Measurements from ENCODE around the gene TLE1. TPM values are rescaled to one million over a fixed set of nuclear protein-coding genes. Genes with fewer than 3 reads are reported as not detected.
"Not testable (repeated sequence)": the region's sequence is repeated elsewhere in the genome, so short reads cannot be mapped to it uniquely, and the experiment has no call there.

The TLE1 gene
- total RNA-seq, 1 donor from 2014 or later = 92.7 TPM

DNA sequence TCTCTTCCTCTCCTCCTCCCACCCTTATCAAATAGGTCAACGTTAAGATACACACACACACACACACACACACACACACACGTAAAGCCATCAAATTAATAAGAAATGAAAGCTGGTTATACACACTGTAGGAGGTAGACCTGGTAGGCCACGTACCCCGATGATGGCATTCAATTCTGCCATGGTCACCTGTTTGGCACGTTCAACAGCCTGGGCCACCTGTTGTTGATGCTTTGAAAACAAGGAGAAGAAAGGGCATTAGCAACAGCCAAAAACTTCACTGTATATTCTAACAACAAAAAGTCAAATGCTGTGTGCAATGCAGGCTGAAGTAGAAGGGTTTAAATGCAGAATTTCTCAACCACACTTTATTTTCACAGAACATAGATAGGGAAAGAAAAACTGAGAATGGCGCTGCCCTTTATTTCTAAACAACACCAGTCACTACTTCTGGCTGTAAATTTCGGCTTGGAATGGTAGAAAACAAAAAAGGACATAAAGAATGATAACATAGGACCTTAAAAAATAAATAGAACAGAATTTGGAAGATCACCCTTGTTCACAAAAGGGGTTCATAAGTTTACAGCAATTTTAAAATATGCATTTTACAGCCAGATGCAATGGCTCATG lies 37.2 kb downstream of the TLE1 start:
- DNase-seq = no peak

DNA sequence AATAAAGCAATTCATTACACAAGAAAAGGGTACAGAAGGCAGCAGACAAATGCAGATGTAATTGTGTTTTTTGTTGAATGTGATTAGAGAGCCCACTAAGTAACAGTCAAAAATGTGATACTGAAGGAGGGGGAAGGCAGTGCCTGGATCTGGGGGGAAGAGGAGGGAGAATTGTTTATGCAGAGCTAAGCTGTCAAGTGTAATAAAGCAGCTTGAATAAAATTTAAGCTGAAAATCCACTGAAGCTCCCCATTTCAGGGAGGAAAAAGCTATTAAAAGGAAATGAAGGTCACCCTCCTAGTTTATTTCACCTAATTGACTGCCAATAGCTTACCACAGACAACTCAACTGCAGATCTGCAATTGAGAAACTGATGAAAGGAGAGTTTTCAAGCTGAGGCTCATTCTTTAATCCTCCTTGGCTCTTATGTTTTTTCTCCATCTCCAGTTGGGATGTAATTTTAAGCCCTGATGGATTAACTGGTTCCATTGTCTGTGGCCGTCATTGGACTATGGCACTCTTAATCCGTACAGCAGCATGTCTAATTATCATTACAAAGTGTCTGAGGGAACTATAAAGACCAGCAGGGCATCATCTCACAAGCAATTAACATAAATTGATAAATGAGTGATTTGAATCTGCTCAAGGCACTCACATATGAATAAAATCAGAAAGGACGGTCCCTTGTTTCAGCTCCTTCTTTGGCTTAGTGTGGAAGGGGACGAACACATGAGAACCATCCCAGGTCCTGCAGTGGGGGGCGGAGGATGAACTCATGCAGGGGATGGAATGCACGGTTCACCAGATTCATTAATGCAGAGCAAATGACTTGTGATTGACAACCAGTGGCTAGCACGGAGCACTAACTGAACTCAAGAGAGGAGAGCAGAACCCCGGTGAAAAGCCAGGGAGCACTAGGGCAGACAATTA lies 38.5 kb downstream of the TLE1 start:
- DNase-seq = no peak

DNA sequence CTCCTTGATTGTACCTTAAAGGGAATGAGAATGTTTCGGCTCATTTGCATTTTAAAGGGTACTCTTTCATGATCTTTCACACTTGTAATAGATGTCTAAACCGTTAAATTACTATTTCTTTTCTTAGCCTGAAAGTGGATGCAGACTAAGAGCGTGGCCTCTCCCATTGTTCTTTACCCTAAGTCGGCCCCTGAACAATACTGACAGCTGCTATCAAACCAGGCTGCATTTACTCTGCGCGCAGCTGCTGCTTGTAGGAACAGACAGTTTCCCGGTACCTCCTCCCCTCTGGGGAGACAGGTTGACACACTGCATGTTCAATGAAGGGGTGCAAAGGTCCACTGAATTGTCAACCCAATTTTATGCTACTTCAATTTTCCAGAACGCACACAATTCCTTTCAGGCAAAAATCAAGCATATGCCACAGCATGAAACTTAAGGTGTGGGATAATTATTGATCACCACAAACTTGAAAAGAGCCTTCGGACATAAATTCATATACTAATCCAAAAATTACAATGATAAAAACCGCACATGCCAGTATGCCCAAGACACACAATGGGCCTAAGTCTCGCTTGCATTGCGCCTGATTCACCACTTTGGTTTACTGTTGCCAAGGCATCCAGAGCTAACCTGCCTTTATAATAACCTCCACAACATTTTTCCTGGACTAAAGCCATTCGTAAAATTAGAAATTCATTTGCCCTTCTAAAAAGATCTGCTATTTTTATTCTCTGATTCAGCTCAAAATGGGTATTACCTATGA lies 39.7 kb downstream of the TLE1 start:
- no peak for DNase-seq

DNA sequence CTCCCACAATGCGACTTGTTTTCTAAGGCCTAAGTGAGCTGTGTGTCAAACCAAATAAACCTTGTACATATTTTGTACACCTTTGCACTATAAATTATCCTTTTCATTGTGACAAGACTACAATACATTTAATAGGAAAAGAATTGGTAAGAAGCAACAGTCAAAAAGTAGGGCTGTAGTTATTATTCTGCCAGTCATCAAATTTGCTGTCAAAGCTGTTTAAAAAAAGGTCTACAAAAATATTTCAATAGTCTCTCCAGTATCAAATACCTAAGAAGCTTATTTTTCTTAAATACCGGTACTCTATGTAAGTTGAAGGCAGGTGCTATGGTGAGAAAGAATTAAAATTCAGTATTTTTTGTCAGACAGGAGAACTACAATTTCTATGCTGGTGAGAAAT lies 40.5 kb downstream of the TLE1 start:
- no peak for DNase-seq

DNA sequence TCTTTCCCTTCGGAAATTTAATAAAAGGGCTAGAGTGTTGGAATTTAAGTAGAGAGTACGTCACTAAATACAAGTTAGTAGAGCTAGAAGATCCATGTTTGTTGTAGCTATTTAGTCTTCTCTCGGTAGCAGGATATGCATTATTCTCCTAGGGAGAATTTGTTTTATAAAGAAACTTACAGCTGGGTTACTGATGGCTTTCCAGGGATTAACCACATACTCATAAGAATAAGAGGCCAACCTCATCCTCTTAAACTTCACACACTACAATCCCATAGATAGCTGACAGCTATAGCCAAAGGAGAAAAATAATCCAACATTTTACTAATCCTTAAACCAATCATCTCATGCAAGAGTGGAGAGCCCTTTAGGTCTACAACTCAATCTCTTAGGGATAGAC lies 43.0 kb downstream of the TLE1 start:
- DNase-seq = no peak

DNA sequence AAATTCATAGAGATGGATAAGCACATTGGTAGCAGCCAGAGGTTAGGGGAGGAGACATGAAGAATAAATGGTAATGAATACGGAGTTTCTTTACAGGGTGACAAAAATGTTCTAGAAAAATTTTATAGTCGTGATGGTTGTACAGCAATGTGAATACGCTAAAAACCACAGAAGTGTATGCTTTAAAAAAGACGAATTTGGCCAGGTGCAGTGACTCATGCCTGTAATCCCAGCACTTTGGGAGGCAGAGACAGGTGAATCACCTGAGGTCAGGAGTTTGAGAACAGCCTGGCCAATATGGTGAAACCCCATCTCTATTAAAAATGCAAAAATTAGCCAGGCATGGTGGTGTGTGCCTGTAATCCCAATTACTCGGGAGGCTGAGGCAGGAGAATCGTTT lies 44.8 kb downstream of the TLE1 start:
- DNase-seq = not testable (repeated sequence)

DNA sequence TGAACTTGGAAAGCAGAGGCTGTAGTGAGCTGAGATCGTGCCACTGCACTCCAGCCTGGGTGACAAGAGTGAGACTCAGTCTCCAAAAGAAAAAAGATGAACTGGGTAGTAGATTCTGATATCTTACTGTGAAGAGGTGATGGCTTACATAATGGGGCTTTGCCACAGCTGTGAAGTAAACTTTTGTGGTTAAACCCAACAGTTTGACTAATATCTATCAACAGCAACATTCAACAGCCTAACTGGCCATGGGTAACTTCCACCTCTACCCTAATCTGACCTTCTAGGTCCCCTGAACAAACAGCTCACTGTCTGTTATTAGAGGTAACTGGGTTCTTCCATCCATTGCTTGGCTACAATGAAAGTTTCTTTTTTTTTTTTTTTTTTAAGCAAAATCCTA lies 52.1 kb downstream of the TLE1 start:
- DNase-seq = no peak

DNA sequence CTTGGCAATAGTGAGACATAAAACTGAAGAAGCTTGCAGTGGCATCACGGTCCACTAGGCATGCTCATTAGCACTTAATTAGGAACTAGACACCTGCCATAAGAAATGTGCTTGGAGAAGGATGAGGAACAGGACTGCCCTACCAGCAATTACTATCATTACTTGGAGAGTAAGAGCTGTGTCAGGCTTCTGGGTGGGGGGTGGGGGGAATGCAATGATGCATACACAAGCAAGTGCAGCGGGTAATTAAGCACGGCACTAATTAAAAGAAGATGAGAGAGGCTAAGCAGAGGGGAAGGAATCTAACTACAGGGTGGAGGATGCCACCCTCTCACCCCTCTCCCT lies 53.1 kb downstream of the TLE1 start:
- DNase-seq = no peak

DNA sequence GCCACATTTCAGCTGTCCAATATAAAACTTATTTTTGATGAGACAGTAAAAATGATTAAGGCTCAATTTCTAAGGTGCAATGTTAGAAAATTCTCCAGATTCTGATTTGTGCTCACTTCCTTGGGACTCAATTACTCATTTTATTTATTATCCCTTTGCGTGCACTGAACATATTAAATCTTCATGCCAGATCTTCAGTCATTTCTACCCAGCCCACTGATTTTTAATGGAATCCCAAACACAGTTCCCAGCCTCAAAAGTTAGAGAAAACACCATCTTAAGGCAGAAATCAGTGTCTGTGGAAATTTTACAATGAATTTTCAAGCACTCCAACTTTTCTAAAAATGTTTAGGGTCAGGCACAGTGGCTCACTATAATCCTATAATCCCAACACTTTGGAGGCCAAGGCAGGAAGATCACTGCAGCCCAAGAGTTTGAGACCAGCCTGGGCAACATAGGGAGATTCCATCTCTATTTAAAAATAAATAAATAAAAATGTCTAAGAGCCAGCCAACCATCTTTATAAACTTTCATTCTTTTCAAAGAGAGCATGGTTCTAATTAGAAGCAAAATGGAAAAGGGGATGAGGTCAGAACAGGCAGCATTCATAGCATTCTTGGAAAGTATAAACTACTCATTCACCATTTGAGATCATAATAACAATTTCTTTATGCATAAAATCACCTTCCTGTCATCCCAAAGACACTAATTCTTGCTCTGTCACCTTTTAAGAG lies 53.7 kb downstream of the TLE1 start:
- no peak for DNase-seq

DNA sequence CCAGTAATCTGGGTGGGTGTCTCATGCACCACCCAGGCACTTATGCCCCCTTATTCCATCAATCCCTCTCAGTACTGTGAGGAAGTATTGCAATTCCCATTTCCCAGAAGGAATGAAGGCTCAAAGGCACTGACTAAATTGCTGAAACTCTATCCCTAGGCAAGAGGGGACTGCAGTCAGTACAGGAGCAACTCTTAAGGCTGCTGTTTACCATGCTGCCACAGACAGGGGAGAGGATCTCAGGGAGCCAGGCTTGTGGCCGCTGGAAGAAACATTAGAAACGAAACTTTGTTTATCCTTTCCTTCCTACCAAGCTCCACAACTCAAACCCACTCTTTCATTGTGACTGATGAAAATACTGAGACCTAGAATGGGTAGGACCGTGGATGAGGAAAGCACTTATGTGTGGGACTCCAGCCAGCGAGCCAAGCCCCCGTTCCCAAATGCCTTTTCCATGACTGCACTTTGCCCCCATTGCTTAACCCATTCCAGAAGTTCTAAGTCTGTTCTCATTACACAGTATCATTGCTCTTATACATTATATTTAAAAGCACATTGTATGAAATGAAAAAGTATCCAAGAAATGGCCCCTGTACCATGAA lies 54.3 kb downstream of the TLE1 start:
- DNase-seq = no peak

DNA sequence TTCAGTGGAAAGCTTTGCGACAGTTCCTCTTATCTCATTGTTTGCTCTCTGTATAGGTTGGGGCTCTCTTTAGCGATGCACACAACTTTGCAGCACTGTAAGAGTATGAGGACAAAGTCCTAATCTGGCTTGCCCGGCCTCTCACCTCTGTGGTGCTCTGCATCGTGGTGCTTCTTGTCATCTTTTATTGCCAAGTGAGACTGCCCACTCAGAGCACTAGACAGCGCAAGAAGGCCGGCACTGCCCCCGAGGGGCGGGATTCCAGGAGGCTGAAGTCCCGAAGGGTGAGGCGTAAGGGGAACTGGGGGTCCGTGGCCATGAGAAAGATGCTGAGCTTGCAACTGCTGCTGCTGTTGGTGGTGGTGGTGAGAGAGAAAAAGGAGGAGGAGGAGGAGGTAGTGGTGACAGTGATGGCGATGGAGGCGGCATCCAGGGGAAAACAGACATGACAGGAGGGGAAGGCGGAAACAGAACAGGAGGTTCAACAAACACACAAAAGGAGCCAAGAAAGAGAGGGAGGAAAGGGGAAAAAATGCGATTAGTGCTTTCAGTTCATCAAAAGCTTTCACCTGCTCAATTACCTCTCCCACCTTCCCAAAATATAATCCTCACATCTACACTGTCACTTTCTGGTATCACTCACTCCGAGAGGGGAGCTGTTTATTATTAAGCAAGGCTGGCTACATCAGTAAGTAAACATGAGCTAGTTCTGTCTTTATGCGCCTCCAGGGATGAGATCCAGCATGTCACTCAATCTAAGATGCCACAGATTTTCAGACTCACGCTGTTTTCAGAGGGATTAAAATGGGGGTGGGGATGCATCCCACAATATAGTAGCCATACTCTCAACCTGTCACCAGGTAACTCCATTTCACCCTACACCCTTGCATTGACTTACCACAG lies 55.1 kb downstream of the TLE1 start:
- no peak for DNase-seq

DNA sequence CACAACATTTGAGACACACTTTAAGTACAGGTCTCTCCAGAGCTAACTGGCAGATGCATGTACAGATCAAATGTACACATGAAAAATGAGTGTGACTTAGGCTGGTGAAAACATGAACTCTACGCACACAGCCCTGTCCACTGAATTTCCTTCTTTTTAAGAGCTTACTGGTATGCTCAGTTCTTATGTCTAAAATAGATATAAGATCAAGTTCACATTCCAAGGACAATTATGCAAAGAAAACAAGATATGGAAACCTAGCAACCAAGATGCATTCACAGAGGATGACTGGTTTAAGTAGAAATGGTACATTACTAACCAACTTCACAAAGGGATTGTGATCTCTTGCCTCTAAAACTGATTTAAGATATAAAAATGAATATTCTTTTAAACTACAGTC lies 56.7 kb downstream of the TLE1 start:
- no peak for DNase-seq

DNA sequence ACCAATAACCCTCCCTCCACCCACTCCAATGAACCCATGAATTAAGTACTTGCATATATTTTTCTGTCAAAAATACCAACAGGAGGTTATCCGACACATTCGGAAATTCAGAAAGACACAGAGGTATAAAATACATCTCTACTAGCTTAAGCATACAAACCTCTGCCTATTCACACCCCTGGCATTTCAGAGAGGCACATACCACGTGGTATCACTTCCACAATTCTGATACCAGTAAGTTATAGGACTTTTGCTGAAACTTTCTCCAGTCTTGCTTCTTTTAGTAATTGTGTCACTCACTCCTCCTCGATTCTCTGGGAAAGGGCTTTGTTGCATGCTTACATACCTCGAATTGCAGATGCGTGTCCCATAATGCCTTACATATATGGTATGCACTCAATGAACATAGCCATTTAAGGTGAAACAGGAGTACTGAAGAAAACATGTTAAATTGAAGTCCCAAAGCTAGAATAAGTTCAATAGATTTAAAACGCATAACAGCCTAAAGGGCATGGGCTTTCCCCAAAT lies 58.1 kb downstream of the TLE1 start:
- no peak for DNase-seq

DNA sequence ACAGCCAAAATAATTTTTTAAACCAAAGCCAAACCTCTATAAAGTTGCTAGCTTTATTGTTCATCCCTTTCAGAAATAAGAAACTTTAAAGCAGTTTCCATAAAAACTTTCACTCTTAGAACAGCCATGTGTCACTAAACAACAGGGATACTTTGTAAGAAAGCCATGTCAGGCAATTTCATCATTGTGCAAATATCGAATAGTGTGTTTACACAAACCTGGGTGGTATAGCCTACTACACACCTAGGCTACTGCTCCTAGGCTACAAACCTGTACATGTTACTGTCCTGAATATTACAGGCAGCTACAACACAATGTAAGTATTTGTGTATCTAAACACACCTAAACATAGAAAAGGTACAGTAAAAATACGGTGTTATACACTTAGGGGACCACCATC lies 59.9 kb downstream of the TLE1 start:
- no peak for DNase-seq

DNA sequence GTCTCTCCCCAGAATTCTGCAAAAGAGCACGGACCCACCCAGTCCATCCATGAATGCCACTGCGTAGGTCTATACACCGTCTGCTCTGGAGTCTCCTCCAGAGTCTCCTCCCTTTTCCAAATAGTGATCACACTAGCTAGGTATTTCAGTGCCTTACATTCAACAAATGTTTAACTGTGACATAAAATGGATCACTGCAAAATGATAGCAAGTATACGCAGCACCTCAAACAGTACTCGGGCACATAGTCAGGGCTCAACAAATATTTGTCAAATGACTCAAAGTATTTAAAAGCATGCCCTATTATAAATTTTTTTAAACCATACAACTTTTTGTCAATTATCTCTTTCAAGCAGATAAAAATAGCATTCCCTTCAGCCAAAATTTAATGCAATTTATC lies 60.5 kb downstream of the TLE1 start:
- DNase-seq = no peak

DNA sequence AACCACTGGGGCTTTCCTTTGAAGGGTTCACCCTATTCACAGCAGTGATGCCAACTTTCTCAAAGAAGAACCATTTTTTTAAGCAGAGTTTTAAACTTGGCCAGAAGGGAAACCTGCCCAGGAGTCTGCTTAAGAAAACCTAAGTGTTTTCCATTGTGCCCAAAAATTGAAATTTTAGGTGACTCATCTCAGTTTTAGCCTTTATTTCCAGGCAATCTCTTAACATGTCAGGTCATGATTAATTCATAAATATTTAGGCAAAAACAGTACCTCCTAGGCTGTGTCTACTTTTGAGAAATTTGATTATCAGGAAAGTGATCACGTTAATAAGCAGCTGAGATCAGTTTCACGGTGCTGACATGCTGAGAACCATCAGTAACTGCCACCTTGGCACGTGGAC lies 61.9 kb downstream of the TLE1 start:
- no peak for DNase-seq

DNA sequence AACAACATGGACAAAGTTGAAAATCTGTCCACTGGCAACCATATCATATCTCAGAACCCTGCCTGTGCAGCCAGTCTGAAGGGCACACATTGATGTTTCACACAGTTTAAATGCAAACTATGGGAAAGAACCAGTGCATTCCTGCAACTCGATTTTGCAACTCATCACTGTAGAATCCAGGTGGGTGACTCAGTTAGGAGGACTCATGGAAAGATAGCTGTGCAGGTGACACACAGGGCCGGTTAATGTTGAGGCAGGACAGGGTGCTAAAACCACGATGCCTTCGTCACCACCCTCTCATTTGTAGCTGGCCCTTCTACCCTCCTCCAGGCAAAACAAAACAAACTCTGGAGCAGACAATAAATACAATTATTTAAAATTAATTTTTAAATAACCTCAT lies 62.8 kb downstream of the TLE1 start:
- DNase-seq = no peak

DNA sequence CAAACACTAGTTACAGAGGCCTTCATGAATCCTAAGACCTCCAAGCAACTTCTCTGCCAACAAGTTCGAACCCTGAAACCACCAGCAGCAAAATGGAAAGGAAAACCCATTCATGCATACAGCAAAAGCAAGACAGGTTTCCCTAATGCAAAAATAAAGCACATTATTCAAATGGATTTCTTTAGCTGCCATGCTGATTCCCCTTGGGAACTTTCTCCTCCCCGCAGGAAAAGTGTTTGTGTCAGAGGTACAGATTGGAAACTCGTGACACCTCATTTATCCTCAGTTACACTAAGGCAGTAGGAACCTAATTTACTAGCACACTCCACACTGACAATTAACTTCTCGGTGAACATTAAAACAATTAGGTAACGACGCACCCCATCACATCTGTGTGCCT lies 63.4 kb downstream of the TLE1 start:
- DNase-seq = no peak

DNA sequence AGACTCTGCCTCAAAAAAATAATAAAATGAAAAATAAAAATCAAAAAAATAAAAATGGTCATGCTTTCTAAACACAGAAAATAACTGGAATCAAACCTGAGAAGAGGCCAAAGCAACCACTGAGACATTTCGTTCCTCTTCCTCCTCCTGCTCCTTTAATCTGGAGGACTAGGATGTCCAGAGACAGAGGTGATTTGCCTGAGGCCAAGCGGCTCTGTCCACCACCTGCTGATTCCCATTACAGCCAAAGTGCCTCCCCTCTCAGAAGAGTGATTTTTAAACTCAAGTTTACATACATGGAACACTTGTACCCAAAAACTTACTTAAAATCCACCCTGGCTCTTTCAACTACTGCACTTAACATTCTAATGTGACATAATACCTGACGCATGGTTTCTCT lies 65.6 kb downstream of the TLE1 start:
- DNase-seq = no peak

DNA sequence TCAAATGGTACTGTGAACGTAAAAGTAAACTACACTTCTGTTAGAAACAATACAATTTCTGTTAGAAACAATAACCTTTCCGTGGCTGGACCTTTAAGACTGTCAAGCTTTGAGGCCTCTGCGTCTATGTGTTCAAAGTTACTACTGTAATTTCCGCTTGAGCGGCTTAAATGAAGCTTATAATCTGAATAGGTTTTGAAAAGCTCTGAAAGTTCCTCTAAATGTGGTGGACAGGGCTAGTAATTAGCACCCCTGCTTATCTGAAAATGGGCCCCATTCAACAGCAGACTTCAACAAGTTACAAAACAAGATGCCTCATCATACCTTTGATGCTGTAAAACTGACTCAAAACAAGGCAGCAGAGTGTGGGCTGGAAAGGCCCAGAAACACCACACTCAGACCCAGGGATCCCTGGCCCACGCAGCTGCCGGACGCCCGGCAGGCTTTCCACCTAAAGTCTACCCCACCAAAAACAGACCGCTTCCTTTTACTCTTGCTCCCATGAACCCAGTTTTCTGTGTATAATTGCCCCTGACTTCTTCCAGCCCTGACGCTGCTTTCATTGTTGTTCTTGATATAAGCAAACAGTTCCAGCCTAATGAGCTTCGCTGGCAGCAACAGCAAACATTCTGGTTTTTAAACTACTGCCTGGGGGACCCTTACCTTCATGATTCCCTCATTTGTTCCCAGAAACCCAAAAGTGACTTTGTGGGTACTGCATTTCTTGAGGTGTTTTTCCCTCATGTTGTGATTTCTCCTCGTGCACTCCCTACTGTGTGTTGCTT lies 66.7 kb downstream of the TLE1 start:
- no peak for DNase-seq
